Measurements from ENCODE around the gene PIP4K2B.

The PIP4K2B gene

GRCh38 chr17:38779965-38780752, 19.2 kb downstream of the PIP4K2B start:
- no peak for DNase-seq (ENCODE audit: low read depth, low spot score)

GRCh38 chr17:38777641-38778250, 21.6 kb downstream of the PIP4K2B start:
- no peak for DNase-seq (ENCODE audit: low read depth, low spot score)

DNA sequence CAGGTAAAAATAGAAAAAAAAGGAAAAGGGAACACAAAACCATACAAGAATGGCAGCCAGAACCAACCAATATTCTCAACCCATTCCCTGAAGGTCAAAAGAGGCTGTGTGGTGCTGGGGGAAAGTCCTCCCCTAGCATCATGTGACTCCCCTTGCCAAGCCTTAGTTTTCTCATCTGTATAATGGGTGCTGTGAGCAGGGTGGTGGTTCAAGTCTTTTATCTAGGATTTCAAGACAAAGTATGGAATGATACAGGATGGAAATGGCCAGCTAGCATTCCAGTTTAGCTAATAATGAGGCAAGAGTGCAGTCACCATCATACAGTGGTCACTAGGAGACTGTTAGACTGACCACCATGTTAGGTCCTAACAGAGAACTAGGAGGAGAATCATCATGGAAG, 26.1 kb downstream of the PIP4K2B start:
- DNase-seq (ENCODE audit: low read depth, low spot score), result no peak

DNA sequence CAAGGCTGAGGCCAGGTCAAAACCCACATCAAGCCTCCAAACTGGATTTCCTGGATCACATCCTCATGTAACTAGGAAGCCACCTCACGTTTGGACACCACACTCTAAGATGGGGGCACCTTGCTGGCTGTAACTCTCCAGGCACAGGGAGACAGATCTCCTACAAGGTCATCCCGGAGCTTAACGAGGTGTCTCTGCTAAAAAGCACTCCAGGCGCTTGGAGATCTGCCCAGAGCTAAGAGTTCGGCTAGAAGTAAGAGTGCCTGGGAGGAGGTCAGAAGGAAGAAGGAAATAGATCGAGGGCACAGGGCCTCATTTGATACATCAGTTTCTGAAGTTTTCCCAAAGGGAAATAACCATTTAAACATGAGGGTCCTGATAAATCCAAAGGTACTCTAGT, 30.9 kb downstream of the PIP4K2B start:
- no peak for DNase-seq (ENCODE audit: low read depth, low spot score)

- DNase-seq (ENCODE audit: low read depth, low spot score), result no peak
Observed at GRCh38 chr17:38766341-38766740, 33.0 kb downstream of the PIP4K2B start.

DNA sequence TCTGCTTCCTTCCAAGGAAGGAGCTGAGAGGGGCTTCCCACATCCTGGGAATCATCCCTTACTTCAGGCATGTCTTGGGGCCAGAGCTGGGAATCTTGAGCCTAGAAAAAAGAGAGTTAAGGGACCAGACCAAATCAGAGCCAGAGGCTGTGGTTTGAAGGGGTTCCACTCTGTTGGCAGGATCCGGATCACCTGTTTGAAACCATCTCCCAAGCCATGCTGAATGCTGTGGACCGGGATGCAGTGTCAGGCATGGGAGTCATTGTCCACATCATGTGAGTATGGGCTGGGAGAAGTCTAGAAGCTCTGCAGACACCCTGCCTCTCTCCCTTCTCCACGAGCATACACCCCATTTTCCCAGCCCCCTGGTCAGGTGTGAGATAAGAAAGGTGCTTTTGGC, 37.1 kb downstream of the PIP4K2B start:
- no peak for DNase-seq (ENCODE audit: low read depth, low spot score)

GRCh38 chr17:38761612-38762011, 37.7 kb downstream of the PIP4K2B start:
- DNase-seq (ENCODE audit: low read depth, low spot score), result no peak

DNA sequence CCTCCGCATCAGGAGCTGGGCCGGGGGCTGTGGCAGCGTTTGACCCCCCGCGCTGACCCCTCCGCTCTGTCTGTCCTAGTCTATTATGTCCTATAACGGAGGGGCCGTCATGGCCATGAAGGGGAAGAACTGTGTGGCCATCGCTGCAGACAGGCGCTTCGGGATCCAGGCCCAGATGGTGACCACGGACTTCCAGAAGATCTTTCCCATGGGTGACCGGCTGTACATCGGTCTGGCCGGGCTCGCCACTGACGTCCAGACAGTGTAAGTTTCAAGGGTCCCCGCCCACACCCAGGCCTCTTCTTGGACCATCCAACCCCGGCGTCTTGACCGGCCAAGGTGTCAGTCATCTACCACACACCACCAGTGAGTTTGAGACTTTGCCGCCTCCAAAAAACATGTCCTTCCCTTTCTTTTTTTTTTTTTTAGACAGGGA, 46.3 kb downstream of the PIP4K2B start:
- DNase-seq (ENCODE audit: low read depth, low spot score), result no peak

GRCh38 chr17:38752308-38753070, 46.9 kb downstream of the PIP4K2B start, which contains the start of gene PSMB3:
PSMB3 (plus strand) TSS chr17:38752741; CDS start chr17:38752827, 86 bp downstream.
- DNase-seq (ENCODE audit: low read depth, low spot score), result peak; percentile 100

DNA sequence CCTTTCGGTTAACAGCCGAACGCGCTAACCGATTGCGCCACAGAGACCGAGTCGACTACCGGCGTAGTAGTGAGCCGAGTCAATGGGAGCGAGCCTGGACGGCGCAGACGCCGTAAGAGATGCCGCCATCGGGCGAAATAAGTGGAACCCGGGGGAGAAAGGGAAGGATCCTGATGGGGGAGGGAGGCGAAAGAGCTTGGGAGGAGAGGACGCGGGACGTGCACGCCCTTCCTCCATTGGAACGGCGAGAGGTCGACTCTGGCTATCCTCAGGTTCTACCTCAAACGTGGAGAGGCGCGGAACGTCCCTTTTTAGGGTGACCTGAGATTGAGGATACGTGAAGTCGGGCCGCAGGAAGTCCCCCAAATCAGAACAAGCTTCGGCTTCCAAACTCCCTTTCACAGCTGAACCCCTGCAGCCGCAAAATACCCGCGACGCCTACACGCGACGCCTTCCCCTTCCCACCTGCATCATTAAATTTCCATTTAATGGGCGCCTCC, 47.5 kb downstream of the PIP4K2B start:
- DNase-seq (ENCODE audit: low read depth, low spot score), result no peak

DNA sequence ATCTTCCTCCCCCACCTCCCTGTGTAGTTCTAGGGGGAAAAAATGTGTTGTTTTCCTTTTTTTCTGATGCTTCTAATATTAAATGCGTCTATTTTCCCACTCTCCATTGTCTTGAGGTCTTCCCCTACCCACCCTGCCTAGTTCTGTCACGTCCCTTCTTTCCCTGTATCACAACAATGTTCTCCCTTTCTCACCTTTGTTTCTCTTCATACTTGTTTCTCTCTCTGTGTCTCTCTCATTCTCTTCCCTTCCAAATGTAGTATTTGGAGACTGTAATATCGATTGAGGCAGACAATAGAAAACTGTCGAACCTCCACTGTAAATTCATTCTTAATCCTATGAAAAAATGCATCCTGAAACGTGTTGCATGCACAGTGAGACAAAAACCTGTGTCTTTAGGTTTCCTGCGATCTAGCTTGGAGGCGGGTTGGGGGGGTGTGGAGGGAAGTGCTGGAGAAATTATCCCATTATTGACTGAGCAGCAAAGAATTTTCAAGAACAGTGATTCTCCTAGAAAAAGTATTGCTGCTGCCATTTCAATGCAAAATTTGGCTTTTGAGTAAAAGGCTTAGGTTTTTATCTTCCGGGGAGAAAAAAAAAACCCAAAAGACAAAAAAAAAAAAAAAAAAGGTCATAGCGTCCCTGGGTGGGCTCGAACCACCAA, 48.1 kb downstream of the PIP4K2B start:
- DNase-seq (ENCODE audit: low read depth, low spot score), result no peak

- no peak for DNase-seq (ENCODE audit: low read depth, low spot score)
Observed at GRCh38 chr17:38750312-38751121, 48.8 kb downstream of the PIP4K2B start.

DNA sequence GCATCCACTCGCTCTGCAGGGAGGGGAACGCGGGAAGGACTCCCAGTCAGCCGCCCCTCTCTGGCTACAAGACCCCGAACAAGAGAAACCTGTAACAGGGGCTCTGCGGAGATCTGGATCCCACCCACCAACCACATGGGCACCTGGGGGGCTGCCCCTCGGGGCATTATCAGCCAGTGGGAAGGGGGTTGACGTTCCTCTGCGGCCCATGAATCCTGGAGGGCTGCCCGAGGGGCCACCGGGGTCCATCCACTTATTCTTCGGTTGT, 49.4 kb downstream of the PIP4K2B start:
- no peak for DNase-seq (ENCODE audit: low read depth, low spot score)

GRCh38 chr17:38749223-38750043, 49.9 kb downstream of the PIP4K2B start:
- DNase-seq (ENCODE audit: low read depth, low spot score), result no peak

GRCh38 chr17:38748892-38749222, 50.5 kb downstream of the PIP4K2B start:
- no peak for DNase-seq (ENCODE audit: low read depth, low spot score)

GRCh38 chr17:38748149-38748891, 51.0 kb downstream of the PIP4K2B start, which contains the start of gene PCGF2:
PCGF2 (minus strand) TSS chr17:38748336; CDS start chr17:38740402, 7,934 bp downstream.
- DNase-seq (ENCODE audit: low read depth, low spot score), result peak; percentile 84

GRCh38 chr17:38747463-38748148, 51.8 kb downstream of the PIP4K2B start:
- no peak for DNase-seq (ENCODE audit: low read depth, low spot score)

- no peak for DNase-seq (ENCODE audit: low read depth, low spot score)
Observed at GRCh38 chr17:38746849-38747462, 52.4 kb downstream of the PIP4K2B start.
